ENCODE measurements around the gene DCAKD. TPM values are rescaled to one million over a fixed set of nuclear protein-coding genes. Genes with fewer than 3 reads are reported as not detected.

Gene DCAKD
- total RNA-seq, 1 donor from 2014 or later: 68.1 TPM

- Mint-ChIP-seq H3K36me3 (ENCODE audit: insufficient read depth) (peaks cover 5% of the 10 kb centered on the region), H3K4me1 (ENCODE audit: low read depth) (peaks cover 3% of the 10 kb centered on the region), H3K27me3 (no peaks in the 10 kb centered on the region), H3K9me3 (ENCODE audit: low read depth) (no peaks in the 10 kb centered on the region), H3K27ac (peak overlapping the region; percentile 31), H3K4me3 (ENCODE audit: low read depth) (no peak overlapping the region)
- DNase-seq (ENCODE audit: low spot score, unreplicated experiment): no peak
- no peak for TF ChIP-seq CTCF (IDR thresholded peaks at IDR 0.05; ENCODE audit: unreplicated experiment)
Observed at GRCh38 chr17:45067637-45068036, 16.2 kb upstream of the DCAKD start.

- H3K27ac Mint-ChIP-seq: peak overlapping the region; percentile 85
- H3K36me3 Mint-ChIP-seq (ENCODE audit: insufficient read depth): peaks cover 3% of the 10 kb centered on the region
- TF ChIP-seq CTCF (IDR thresholded peaks at IDR 0.05; ENCODE audit: unreplicated experiment): no peak
- H3K9me3 Mint-ChIP-seq (ENCODE audit: low read depth): no peaks in the 10 kb centered on the region
- peaks cover 17% of the 10 kb centered on the region for H3K4me1 Mint-ChIP-seq (ENCODE audit: low read depth)
- H3K4me3 Mint-ChIP-seq (ENCODE audit: low read depth): no peak overlapping the region
- no peak for DNase-seq (ENCODE audit: low spot score, unreplicated experiment)
- H3K27me3 Mint-ChIP-seq: no peaks in the 10 kb centered on the region
Observed at GRCh38 chr17:45063198-45063597, 11.8 kb upstream of the DCAKD start.

- Mint-ChIP-seq H3K27ac (peak overlapping the region; percentile 99), H3K9me3 (ENCODE audit: low read depth) (no peaks in the 10 kb centered on the region), H3K4me3 (ENCODE audit: low read depth) (peak overlapping the region; percentile 100), H3K4me1 (ENCODE audit: low read depth) (peaks cover 17% of the 10 kb centered on the region), H3K27me3 (no peaks in the 10 kb centered on the region), H3K36me3 (ENCODE audit: insufficient read depth) (no peaks in the 10 kb centered on the region)
- DNase-seq (ENCODE audit: low spot score, unreplicated experiment): no peak
- no peak for TF ChIP-seq CTCF (IDR thresholded peaks at IDR 0.05; ENCODE audit: unreplicated experiment)
Observed at GRCh38 chr17:45061606-45062205, 10.3 kb upstream of the DCAKD start.

GRCh38 chr17:45060797-45061605, 9.6 kb upstream of the DCAKD start, which contains the start of gene NMT1:
Gene NMT1 (plus strand): TSS chr17:45061317. CDS start chr17:45061330, 13 bp downstream.
- H3K27ac Mint-ChIP-seq: peak within 1 kb of the TSS; percentile 99
- H3K27me3 Mint-ChIP-seq: no peaks in the 10 kb centered on the region
- peak; percentile 93 for DNase-seq (ENCODE audit: low spot score, unreplicated experiment)
- no peaks in the 10 kb centered on the region for H3K36me3 Mint-ChIP-seq (ENCODE audit: insufficient read depth)
- TF ChIP-seq CTCF (IDR thresholded peaks at IDR 0.05; ENCODE audit: unreplicated experiment): no peak
- H3K4me1 Mint-ChIP-seq (ENCODE audit: low read depth): peaks cover 17% of the 10 kb centered on the region
- H3K9me3 Mint-ChIP-seq (ENCODE audit: low read depth): no peaks in the 10 kb centered on the region
- peak within 1 kb of the TSS; percentile 100 for H3K4me3 Mint-ChIP-seq (ENCODE audit: low read depth)

GRCh38 chr17:45060382-45060796, 9.0 kb upstream of the DCAKD start:
- H3K4me1 Mint-ChIP-seq (ENCODE audit: low read depth): peaks cover 17% of the 10 kb centered on the region
- peak overlapping the region; percentile 100 for H3K4me3 Mint-ChIP-seq (ENCODE audit: low read depth)
- no peaks in the 10 kb centered on the region for H3K36me3 Mint-ChIP-seq (ENCODE audit: insufficient read depth)
- no peaks in the 10 kb centered on the region for H3K27me3 Mint-ChIP-seq
- H3K27ac Mint-ChIP-seq: peak overlapping the region; percentile 99
- TF ChIP-seq CTCF (IDR thresholded peaks at IDR 0.05; ENCODE audit: unreplicated experiment): no peak
- no peak for DNase-seq (ENCODE audit: low spot score, unreplicated experiment)
- no peaks in the 10 kb centered on the region for H3K9me3 Mint-ChIP-seq (ENCODE audit: low read depth)

Data from progenitor cell of endocrine pancreas (in vitro differentiated cells).